Left ventricle myocardium inferior (tissue), 1 donor: ENCODE results near the gene SOD1. TPM values are rescaled to one million over a fixed set of nuclear protein-coding genes. Genes with fewer than 3 reads are reported as not detected.
"Not testable (repeated sequence)": the region's sequence is repeated elsewhere in the genome, so short reads cannot be mapped to it uniquely, and the experiment has no call there.

Experiments used
- DNase-seq: peaks from one replicate; pipeline ENCODE4 v3.0.0-alpha.2; 2020
- H3K27ac ChIP-seq: fragments of 200-600 bp; replicated peaks from 2 replicates; pipeline ENCODE4 v1.8.0; 2021
- H3K27me3 ChIP-seq: fragments of 200-600 bp; 2 replicates; pipeline ENCODE4 v1.8.0; 2021; ENCODE audit warnings: low read depth
- H3K36me3 ChIP-seq: fragments of 200-600 bp; 2 replicates; pipeline ENCODE4 v1.8.0; 2021
- H3K4me1 ChIP-seq: fragments of 200-600 bp; 2 replicates; pipeline ENCODE4 v1.8.0; 2021
- H3K4me3 ChIP-seq: fragments of 200-600 bp; 2 replicates; pipeline ENCODE4 v1.8.0; 2021; ENCODE audit warnings: mild to moderate bottlenecking, moderate library complexity
- H3K9me3 ChIP-seq: fragments of 200-600 bp; replicated peaks from 2 replicates; pipeline ENCODE4 v1.8.0; 2021
- intact Hi-C: fragments of 100-400 bp; cut with micrococcal nuclease; formaldehyde crosslinking; loops from one replicate; pipeline ENCODE4 v1.11.0; 2022
- total RNA-seq: library from RNA; stranded (reverse); fragmentation: NEBNext Ultra II Directional; extraction: Animal tissue kit (Norgen Biotek cat#: 25700); gene quantifications from one replicate; pipeline ENCODE4 v1.2.1, GENCODE V29; 2021
- TF ChIP-seq, protein P1 (sequence below): fragments of 200-600 bp; IDR thresholded peaks from 2 replicates; pipeline ENCODE4 v1.8.0; 2021; ENCODE audit warnings: antibody characterized with exemption, mild to moderate bottlenecking, borderline replicate concordance
- donor health status: DM: no; HTN: yes; CAD: no; lungs with severe emphysema.

The SOD1 gene
- total RNA-seq, 1 donor from 2014 or later, result 421 TPM

DNA sequence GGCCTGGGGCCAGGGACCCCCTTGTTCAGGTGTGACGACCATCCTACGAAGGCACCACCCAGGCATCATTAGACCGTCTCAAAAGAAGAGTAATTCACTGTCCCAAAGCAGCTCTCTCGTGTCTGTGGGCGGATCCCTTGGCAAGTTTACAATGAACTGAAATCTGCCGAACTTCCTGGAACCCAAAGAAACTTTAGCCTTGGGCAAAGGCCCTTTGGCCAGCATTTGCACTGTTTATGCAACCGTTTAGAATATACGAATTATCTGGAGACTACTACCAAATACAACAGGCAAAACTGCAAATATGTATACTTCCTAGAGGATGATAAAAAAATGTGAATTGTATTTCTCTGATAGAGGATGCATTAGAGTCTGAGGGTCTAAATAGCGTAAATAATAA is 1.4 kb upstream of the SOD1 start:
- Histone ChIP-seq H3K27me3 (no peaks in the 10 kb centered on the region), H3K36me3 (no peaks in the 10 kb centered on the region), H3K9me3 (no peaks in the 10 kb centered on the region), H3K4me1 (peaks cover 40% of the 10 kb centered on the region), H3K4me3 (no peak overlapping the region), H3K27ac (no peak overlapping the region)
- DNase-seq, result no peak
- TF ChIP-seq, protein P1, sequence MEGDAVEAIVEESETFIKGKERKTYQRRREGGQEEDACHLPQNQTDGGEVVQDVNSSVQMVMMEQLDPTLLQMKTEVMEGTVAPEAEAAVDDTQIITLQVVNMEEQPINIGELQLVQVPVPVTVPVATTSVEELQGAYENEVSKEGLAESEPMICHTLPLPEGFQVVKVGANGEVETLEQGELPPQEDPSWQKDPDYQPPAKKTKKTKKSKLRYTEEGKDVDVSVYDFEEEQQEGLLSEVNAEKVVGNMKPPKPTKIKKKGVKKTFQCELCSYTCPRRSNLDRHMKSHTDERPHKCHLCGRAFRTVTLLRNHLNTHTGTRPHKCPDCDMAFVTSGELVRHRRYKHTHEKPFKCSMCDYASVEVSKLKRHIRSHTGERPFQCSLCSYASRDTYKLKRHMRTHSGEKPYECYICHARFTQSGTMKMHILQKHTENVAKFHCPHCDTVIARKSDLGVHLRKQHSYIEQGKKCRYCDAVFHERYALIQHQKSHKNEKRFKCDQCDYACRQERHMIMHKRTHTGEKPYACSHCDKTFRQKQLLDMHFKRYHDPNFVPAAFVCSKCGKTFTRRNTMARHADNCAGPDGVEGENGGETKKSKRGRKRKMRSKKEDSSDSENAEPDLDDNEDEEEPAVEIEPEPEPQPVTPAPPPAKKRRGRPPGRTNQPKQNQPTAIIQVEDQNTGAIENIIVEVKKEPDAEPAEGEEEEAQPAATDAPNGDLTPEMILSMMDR, result no peak
- intact Hi-C loops, result no loop called here

DNA sequence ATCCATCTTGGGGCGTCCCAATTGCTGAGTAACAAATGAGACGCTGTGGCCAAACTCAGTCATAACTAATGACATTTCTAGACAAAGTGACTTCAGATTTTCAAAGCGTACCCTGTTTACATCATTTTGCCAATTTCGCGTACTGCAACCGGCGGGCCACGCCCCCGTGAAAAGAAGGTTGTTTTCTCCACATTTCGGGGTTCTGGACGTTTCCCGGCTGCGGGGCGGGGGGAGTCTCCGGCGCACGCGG is 282 bp upstream of the SOD1 start:
- intact Hi-C loops, result no loop called here
- no peaks in the 10 kb centered on the region for H3K9me3 ChIP-seq
- TF ChIP-seq, protein P1, result no peak
- peak overlapping the region; percentile 89 for H3K4me3 ChIP-seq
- H3K36me3 ChIP-seq, result peaks cover 11% of the 10 kb centered on the region
- no peak for DNase-seq
- peak overlapping the region; percentile 96 for H3K27ac ChIP-seq
- H3K27me3 ChIP-seq, result no peaks in the 10 kb centered on the region
- H3K4me1 ChIP-seq, result peaks cover 50% of the 10 kb centered on the region

DNA sequence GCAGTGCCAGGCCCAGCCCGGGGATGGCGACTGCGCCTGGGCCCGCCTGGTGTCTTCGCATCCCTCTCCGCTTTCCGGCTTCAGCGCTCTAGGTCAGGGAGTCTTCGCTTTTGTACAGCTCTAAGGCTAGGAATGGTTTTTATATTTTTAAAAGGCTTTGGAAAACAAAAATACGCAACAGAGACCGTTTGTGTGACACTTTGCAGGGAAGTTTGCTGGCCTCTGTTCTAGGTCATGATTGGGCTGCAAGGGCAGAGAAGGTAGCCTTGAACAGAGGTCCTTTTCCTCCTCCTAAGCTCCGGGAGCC is 719 bp downstream of the SOD1 start:
- Histone ChIP-seq H3K4me3 (peak overlapping the region; percentile 89), H3K27me3 (no peaks in the 10 kb centered on the region), H3K36me3 (peaks cover 21% of the 10 kb centered on the region), H3K4me1 (peaks cover 60% of the 10 kb centered on the region), H3K27ac (peak overlapping the region; percentile 96), H3K9me3 (no peaks in the 10 kb centered on the region)
- intact Hi-C loops, result no loop called here
- no peak for DNase-seq
- TF ChIP-seq, protein P1, result no peak

DNA sequence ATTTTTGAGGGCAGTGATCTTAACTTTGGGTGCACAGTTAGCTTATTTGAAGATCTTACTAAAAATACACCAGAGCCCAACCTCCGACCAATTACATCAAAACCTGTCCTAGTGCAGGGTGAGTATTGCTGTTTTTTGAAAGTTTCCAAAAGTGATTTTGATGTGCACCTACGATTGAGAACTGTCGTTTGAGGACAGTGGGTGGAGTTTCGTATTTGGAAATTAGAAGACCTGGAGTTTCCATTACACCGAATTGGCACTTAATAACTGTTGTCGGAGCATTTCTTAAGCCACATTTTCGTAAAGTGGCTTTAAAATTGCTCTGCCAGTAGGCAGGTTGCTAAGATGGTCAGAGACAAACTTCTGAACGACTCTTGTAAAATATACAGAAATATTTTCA is 1.1 kb downstream of the SOD1 start:
- intact Hi-C loops, result no loop called here
- peak overlapping the region; percentile 89 for H3K4me3 ChIP-seq
- peaks cover 64% of the 10 kb centered on the region for H3K4me1 ChIP-seq
- TF ChIP-seq, protein P1, result no peak
- peak overlapping the region; percentile 96 for H3K27ac ChIP-seq
- H3K27me3 ChIP-seq, result no peaks in the 10 kb centered on the region
- peaks cover 25% of the 10 kb centered on the region for H3K36me3 ChIP-seq
- no peaks in the 10 kb centered on the region for H3K9me3 ChIP-seq
- DNase-seq, result no peak

DNA sequence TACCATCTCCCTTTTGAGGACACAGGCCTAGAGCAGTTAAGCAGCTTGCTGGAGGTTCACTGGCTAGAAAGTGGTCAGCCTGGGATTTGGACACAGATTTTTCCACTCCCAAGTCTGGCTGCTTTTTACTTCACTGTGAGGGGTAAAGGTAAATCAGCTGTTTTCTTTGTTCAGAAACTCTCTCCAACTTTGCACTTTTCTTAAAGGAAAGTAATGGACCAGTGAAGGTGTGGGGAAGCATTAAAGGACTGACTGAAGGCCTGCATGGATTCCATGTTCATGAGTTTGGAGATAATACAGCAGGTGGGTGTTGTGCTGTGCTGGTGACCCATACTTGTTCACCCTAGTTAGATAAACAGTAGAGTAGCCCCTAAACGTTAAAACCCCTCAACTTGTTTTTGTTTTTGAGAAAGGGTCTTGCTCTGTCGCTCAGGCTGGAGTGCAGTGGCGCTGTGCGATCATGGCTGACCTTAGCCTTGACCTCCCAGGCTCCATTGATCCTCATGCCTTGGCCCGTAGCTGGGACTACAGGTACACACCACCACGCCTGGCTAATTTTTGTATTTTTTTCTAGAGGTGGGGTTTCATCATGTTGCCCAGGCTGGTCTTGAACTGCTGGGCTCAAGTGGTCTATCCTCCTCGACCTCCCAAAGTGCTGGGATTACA is 4.2 kb downstream of the SOD1 start:
- H3K4me3 ChIP-seq, result no peak overlapping the region
- peaks cover 87% of the 10 kb centered on the region for H3K4me1 ChIP-seq
- H3K27me3 ChIP-seq, result no peaks in the 10 kb centered on the region
- intact Hi-C loops, result no loop called here
- peaks cover 55% of the 10 kb centered on the region for H3K36me3 ChIP-seq
- H3K9me3 ChIP-seq, result no peaks in the 10 kb centered on the region
- H3K27ac ChIP-seq, result no peak overlapping the region
- TF ChIP-seq, protein P1, result no peak
- no peak for DNase-seq

DNA sequence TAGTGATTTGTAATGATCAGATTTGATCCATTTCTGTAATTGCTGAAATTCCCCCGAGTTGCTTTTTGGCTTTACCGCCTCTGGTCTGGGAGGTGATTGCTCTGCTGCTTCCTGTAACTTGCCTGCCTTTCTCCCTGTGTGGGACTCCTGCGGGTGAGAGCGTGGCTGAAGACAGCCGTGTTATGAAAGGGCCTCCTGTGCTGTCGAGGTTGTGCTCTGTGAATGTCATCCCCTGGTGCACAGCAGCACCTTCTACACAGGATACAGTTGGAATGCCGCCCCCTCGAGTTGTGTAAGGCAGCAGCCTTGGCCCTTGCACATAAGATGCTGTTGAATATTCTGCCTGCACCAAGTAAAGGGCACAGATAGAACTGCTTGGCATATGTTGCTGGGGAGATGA is 5.9 kb downstream of the SOD1 start:
- intact Hi-C loops, result no loop called here
- H3K4me1 ChIP-seq, result peaks cover 74% of the 10 kb centered on the region
- H3K4me3 ChIP-seq, result no peak overlapping the region
- no peaks in the 10 kb centered on the region for H3K27me3 ChIP-seq
- DNase-seq, result no peak
- no peaks in the 10 kb centered on the region for H3K9me3 ChIP-seq
- H3K36me3 ChIP-seq, result peaks cover 71% of the 10 kb centered on the region
- TF ChIP-seq, protein P1, result no peak
- H3K27ac ChIP-seq, result no peak overlapping the region

DNA sequence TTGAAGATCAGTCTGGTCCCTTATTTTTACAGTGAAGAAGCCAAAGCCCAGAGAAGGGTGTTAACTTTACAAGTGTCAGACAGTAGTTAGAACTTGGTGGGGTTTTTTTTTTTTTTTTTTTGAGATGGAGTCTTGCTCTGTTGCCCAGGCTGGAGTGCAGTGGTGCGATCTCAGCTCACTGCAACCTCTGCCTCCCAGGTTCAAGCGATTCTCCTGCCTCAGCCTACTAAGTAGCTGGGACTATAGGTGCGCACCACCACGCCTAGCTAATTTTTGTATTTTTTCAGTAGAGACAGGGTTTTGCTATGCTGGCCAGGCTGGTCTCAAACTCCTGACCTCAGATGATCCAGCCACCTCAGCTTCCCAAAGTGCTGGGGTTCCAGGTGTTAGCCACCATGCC is 6.4 kb downstream of the SOD1 start:
- intact Hi-C loops, H3K27ac ChIP-seq: not testable (repeated sequence)
- H3K36me3 ChIP-seq, result peaks cover 76% of the 10 kb centered on the region

More for the DNA sequence above, 6.4 kb downstream of the SOD1 start:
- H3K4me3 ChIP-seq, H3K9me3 ChIP-seq, DNase-seq, H3K27me3 ChIP-seq: not testable (repeated sequence)
- H3K4me1 ChIP-seq, result peaks cover 69% of the 10 kb centered on the region
